ENCODE results near the gene IL17RC. TPM values are rescaled to one million over a fixed set of nuclear protein-coding genes. Genes with fewer than 3 reads are reported as not detected.

The IL17RC gene
- total RNA-seq, 6 experiments from 2014 or later = 26.3 to 33.6 (median 29.6) TPM

- DNase-seq = no peak
- no peaks in the 10 kb centered on the region; the same call in 1 of the 2 replicates for H3K27me3 Mint-ChIP-seq (ENCODE audit: insufficient read depth)
- no peak overlapping the region for H3K27ac Mint-ChIP-seq
- peak; percentile 39; the same call in 1 of the 2 replicates for TF ChIP-seq CTCF (IDR thresholded peaks at IDR 0.05)
- H3K36me3 Mint-ChIP-seq (ENCODE audit: low read depth) = peaks cover 12% of the 10 kb centered on the region
- peaks cover 22% of the 10 kb centered on the region for H3K4me1 Mint-ChIP-seq (ENCODE audit: low read depth)
- no peaks in the 10 kb centered on the region for H3K9me3 Mint-ChIP-seq
- H3K4me3 Mint-ChIP-seq = no peak overlapping the region
Observed at GRCh38 chr3:9930804-9931418, 14.0 kb downstream of the IL17RC start.

- no peak for TF ChIP-seq CTCF (IDR thresholded peaks at IDR 0.05)
- peaks cover 12% of the 10 kb centered on the region for H3K36me3 Mint-ChIP-seq (ENCODE audit: low read depth)
- H3K9me3 Mint-ChIP-seq = no peaks in the 10 kb centered on the region
- no peak for DNase-seq
- peak overlapping the region; percentile 63 for H3K27ac Mint-ChIP-seq
- no peaks in the 10 kb centered on the region; the same call in 1 of the 2 replicates for H3K27me3 Mint-ChIP-seq (ENCODE audit: insufficient read depth)
- peak overlapping the region; percentile 90 for H3K4me3 Mint-ChIP-seq
- H3K4me1 Mint-ChIP-seq (ENCODE audit: low read depth) = peaks cover 22% of the 10 kb centered on the region
Observed at GRCh38 chr3:9932535-9932842, 15.6 kb downstream of the IL17RC start.

GRCh38 chr3:9932843-9933560 is 16.1 kb downstream of the IL17RC start:
- H3K27ac Mint-ChIP-seq = peak overlapping the region; percentile 89
- DNase-seq = peak; percentile 77

GRCh38 chr3:9933561-9934234 is 16.8 kb downstream of the IL17RC start, which contains the start of gene CRELD1:
Gene CRELD1, plus strand, starts transcription at chr3:9933834. Its CDS starts 605 bp downstream, at chr3:9934439.
- Mint-ChIP-seq H3K36me3 (ENCODE audit: low read depth) (peaks cover 12% of the 10 kb centered on the region), H3K4me1 (ENCODE audit: low read depth) (peaks cover 22% of the 10 kb centered on the region), H3K4me3 (peak within 1 kb of the TSS; percentile 90), H3K9me3 (no peaks in the 10 kb centered on the region), H3K27ac (peak within 1 kb of the TSS; percentile 89), H3K27me3 (ENCODE audit: insufficient read depth) (no peaks in the 10 kb centered on the region; the same call in 1 of the 2 replicates)
- DNase-seq = peak; percentile 82
- no peak for TF ChIP-seq CTCF (IDR thresholded peaks at IDR 0.05)

More at GRCh38 chr3:9932843-9933560, 16.1 kb downstream of the IL17RC start:
- Mint-ChIP-seq H3K4me1 (ENCODE audit: low read depth) (peaks cover 22% of the 10 kb centered on the region), H3K36me3 (ENCODE audit: low read depth) (peaks cover 12% of the 10 kb centered on the region), H3K9me3 (no peaks in the 10 kb centered on the region), H3K27me3 (ENCODE audit: insufficient read depth) (no peaks in the 10 kb centered on the region; the same call in 1 of the 2 replicates), H3K4me3 (peak overlapping the region; percentile 90)
- TF ChIP-seq CTCF (IDR thresholded peaks at IDR 0.05) = peak; percentile 89

- peak overlapping the region; percentile 90 for H3K4me3 Mint-ChIP-seq
- peak; percentile 56 for TF ChIP-seq CTCF (IDR thresholded peaks at IDR 0.05)
- peaks cover 22% of the 10 kb centered on the region for H3K4me1 Mint-ChIP-seq (ENCODE audit: low read depth)
- DNase-seq = no peak
- H3K27ac Mint-ChIP-seq = peak overlapping the region; percentile 89
- H3K27me3 Mint-ChIP-seq (ENCODE audit: insufficient read depth) = no peaks in the 10 kb centered on the region; the same call in 1 of the 2 replicates
- no peaks in the 10 kb centered on the region for H3K9me3 Mint-ChIP-seq
- H3K36me3 Mint-ChIP-seq (ENCODE audit: low read depth) = peaks cover 12% of the 10 kb centered on the region
Observed at GRCh38 chr3:9934235-9934621, 17.3 kb downstream of the IL17RC start.

All from HFFc6 (cell line).